ENCODE data around the gene TOMT.
"Not testable (repeated sequence)": the region's sequence is repeated elsewhere in the genome, so short reads cannot be mapped to it uniquely, and the experiment has no call there.

Gene TOMT

GRCh38 chr11:72119198-72119597, 13.5 kb downstream of the TOMT start:
- FAIRE-seq (no peak), DNase-seq (ENCODE audit: insufficient read length, low spot score) (no peak)
- no peak for TF ChIP-seq TAF1 (IDR thresholded peaks at IDR 0.05; ENCODE audit: low read depth, low read length)
- TF ChIP-seq PAX5 (IDR thresholded peaks at IDR 0.05; ENCODE audit: insufficient read depth, low read length, severe bottlenecking) = no peak
- no peak for TF ChIP-seq POLR2AphosphoS5 (IDR thresholded peaks at IDR 0.05; ENCODE audit: low read depth, low read length)
- no peak for TF ChIP-seq POLR2A (IDR thresholded peaks at IDR 0.05; ENCODE audit: low read depth, low read length)
- TF ChIP-seq POU2F2 (IDR thresholded peaks at IDR 0.05; ENCODE audit: low read depth, low read length) = no peak
- no peak for TF ChIP-seq SPI1 (IDR thresholded peaks at IDR 0.05; ENCODE audit: low read depth, low read length)

GRCh38 chr11:72120930-72121329, 15.2 kb downstream of the TOMT start:
- no peak for DNase-seq (ENCODE audit: insufficient read length, low spot score)
- TF ChIP-seq SPI1 (IDR thresholded peaks at IDR 0.05; ENCODE audit: low read depth, low read length) = no peak
- no peak for TF ChIP-seq POLR2AphosphoS5 (IDR thresholded peaks at IDR 0.05; ENCODE audit: low read depth, low read length)
- no peak for TF ChIP-seq TAF1 (IDR thresholded peaks at IDR 0.05; ENCODE audit: low read depth, low read length)
- TF ChIP-seq POU2F2 (IDR thresholded peaks at IDR 0.05; ENCODE audit: low read depth, low read length) = no peak
- no peak for TF ChIP-seq PAX5 (IDR thresholded peaks at IDR 0.05; ENCODE audit: insufficient read depth, low read length, severe bottlenecking)
- TF ChIP-seq POLR2A (IDR thresholded peaks at IDR 0.05; ENCODE audit: low read depth, low read length) = no peak
- FAIRE-seq = no peak

- TF ChIP-seq POLR2A (IDR thresholded peaks at IDR 0.05; ENCODE audit: low read depth, low read length) (no peak), POU2F2 (IDR thresholded peaks at IDR 0.05; ENCODE audit: low read depth, low read length) (no peak), POLR2AphosphoS5 (IDR thresholded peaks at IDR 0.05; ENCODE audit: low read depth, low read length) (no peak), PAX5 (IDR thresholded peaks at IDR 0.05; ENCODE audit: insufficient read depth, low read length, severe bottlenecking) (no peak), SPI1 (IDR thresholded peaks at IDR 0.05; ENCODE audit: low read depth, low read length) (no peak), TAF1 (IDR thresholded peaks at IDR 0.05; ENCODE audit: low read depth, low read length) (no peak)
- FAIRE-seq (no peak), DNase-seq (ENCODE audit: insufficient read length, low spot score) (no peak)
Observed at GRCh38 chr11:72122607-72123006, 16.9 kb downstream of the TOMT start.

- TF ChIP-seq PAX5 (IDR thresholded peaks at IDR 0.05; ENCODE audit: insufficient read depth, low read length, severe bottlenecking) (no peak), POLR2A (IDR thresholded peaks at IDR 0.05; ENCODE audit: low read depth, low read length) (no peak), TAF1 (IDR thresholded peaks at IDR 0.05; ENCODE audit: low read depth, low read length) (no peak), SPI1 (IDR thresholded peaks at IDR 0.05; ENCODE audit: low read depth, low read length) (no peak), POLR2AphosphoS5 (IDR thresholded peaks at IDR 0.05; ENCODE audit: low read depth, low read length) (no peak), POU2F2 (IDR thresholded peaks at IDR 0.05; ENCODE audit: low read depth, low read length) (no peak)
- FAIRE-seq = no peak
- DNase-seq (ENCODE audit: insufficient read length, low spot score) = no peak
Observed at GRCh38 chr11:72123117-72123653, 17.5 kb downstream of the TOMT start.

- no peak for FAIRE-seq
- no peak for DNase-seq (ENCODE audit: insufficient read length, low spot score)
- TF ChIP-seq POLR2A (IDR thresholded peaks at IDR 0.05; ENCODE audit: low read depth, low read length) = no peak
- no peak for TF ChIP-seq SPI1 (IDR thresholded peaks at IDR 0.05; ENCODE audit: low read depth, low read length)
- no peak for TF ChIP-seq TAF1 (IDR thresholded peaks at IDR 0.05; ENCODE audit: low read depth, low read length)
- TF ChIP-seq PAX5 (IDR thresholded peaks at IDR 0.05; ENCODE audit: insufficient read depth, low read length, severe bottlenecking) = no peak
- no peak for TF ChIP-seq POU2F2 (IDR thresholded peaks at IDR 0.05; ENCODE audit: low read depth, low read length)
- no peak for TF ChIP-seq POLR2AphosphoS5 (IDR thresholded peaks at IDR 0.05; ENCODE audit: low read depth, low read length)
Observed at GRCh38 chr11:72124046-72124445, 18.3 kb downstream of the TOMT start.

GRCh38 chr11:72125956-72126355, 20.2 kb downstream of the TOMT start:
- DNase-seq (ENCODE audit: insufficient read length, low spot score) (no peak), FAIRE-seq (no peak)
- TF ChIP-seq POLR2AphosphoS5 (IDR thresholded peaks at IDR 0.05; ENCODE audit: low read depth, low read length) = no peak

- FAIRE-seq (no peak), DNase-seq (ENCODE audit: insufficient read length, low spot score) (no peak)
- TF ChIP-seq POU2F2 (IDR thresholded peaks at IDR 0.05; ENCODE audit: low read depth, low read length) (no peak), TAF1 (IDR thresholded peaks at IDR 0.05; ENCODE audit: low read depth, low read length) (no peak), POLR2AphosphoS5 (IDR thresholded peaks at IDR 0.05; ENCODE audit: low read depth, low read length) (no peak)
Observed at GRCh38 chr11:72127923-72128322, 22.2 kb downstream of the TOMT start.

GRCh38 chr11:72129381-72129780, 23.7 kb downstream of the TOMT start:
- FAIRE-seq = no peak
- TF ChIP-seq POLR2A (IDR thresholded peaks at IDR 0.05; ENCODE audit: low read depth, low read length) = no peak
- no peak for TF ChIP-seq POLR2AphosphoS5 (IDR thresholded peaks at IDR 0.05; ENCODE audit: low read depth, low read length)
- no peak for TF ChIP-seq PAX5 (IDR thresholded peaks at IDR 0.05; ENCODE audit: insufficient read depth, low read length, severe bottlenecking)
- no peak for TF ChIP-seq POU2F2 (IDR thresholded peaks at IDR 0.05; ENCODE audit: low read depth, low read length)
- TF ChIP-seq SPI1 (IDR thresholded peaks at IDR 0.05; ENCODE audit: low read depth, low read length) = no peak
- no peak for TF ChIP-seq TAF1 (IDR thresholded peaks at IDR 0.05; ENCODE audit: low read depth, low read length)
- no peak for DNase-seq (ENCODE audit: insufficient read length, low spot score)

- DNase-seq (ENCODE audit: insufficient read length, low spot score) (no peak), FAIRE-seq (no peak)
- TF ChIP-seq TAF1 (IDR thresholded peaks at IDR 0.05; ENCODE audit: low read depth, low read length) = no peak
- no peak for TF ChIP-seq PAX5 (IDR thresholded peaks at IDR 0.05; ENCODE audit: insufficient read depth, low read length, severe bottlenecking)
- no peak for TF ChIP-seq SPI1 (IDR thresholded peaks at IDR 0.05; ENCODE audit: low read depth, low read length)
- TF ChIP-seq POU2F2 (IDR thresholded peaks at IDR 0.05; ENCODE audit: low read depth, low read length) = no peak
- TF ChIP-seq POLR2AphosphoS5 (IDR thresholded peaks at IDR 0.05; ENCODE audit: low read depth, low read length) = no peak
Observed at GRCh38 chr11:72132646-72133045, 26.9 kb downstream of the TOMT start.

- not testable (repeated sequence) for FAIRE-seq; DNase-seq (ENCODE audit: insufficient read length, low spot score)
Observed at GRCh38 chr11:72135473-72135872, 29.7 kb downstream of the TOMT start, which contains the start of gene FOLR3. Gene FOLR3 (plus strand): TSS chr11:72135725. CDS start chr11:72135953, 228 bp downstream.
